ENCODE results near the gene CADM2. TPM values are rescaled to one million over a fixed set of nuclear protein-coding genes. Genes with fewer than 3 reads are reported as not detected.

CADM2 gene
- total RNA-seq, 1 experiment from 2014 or later = not detected

GRCh38 chr3:85524104-85524503, 565.3 kb downstream of the CADM2 start:
- Histone ChIP-seq H2AFZ (ENCODE audit: low read depth, low read length, poor library complexity, severe bottlenecking) (no peak overlapping the region), H3K9ac (ENCODE audit: low read length) (no peak overlapping the region), H3K27me3 (ENCODE audit: insufficient read depth, low read length) (no peaks in the 10 kb centered on the region), H3K9me2 (ENCODE audit: insufficient read depth) (no peaks in the 10 kb centered on the region), H3K9me3 (ENCODE audit: control insufficient read depth in 1 of 2, insufficient read depth in 1 of 2, low read depth in 1 of 2, low read length in 2 of 2) (peaks cover 0 to 21% of the 10 kb centered on the region in 2 experiments; a peak in 2 of 4 replicates), H3K36me3 (ENCODE audit: control insufficient read depth in 1 of 2, insufficient read depth in 2 of 2, low read length in 2 of 2) (no peaks in the 10 kb centered on the region), H3K4me1 (ENCODE audit: control insufficient read depth in 1 of 2, insufficient read depth in 2 of 2, low read length in 2 of 2) (no peaks in the 10 kb centered on the region), H4K20me1 (ENCODE audit: insufficient read depth) (no peaks in the 10 kb centered on the region), H3K27ac (ENCODE audit: low read depth, low read length) (no peak overlapping the region), H3K4me2 (ENCODE audit: low read length) (no peak overlapping the region), H3K79me2 (ENCODE audit: insufficient read depth, low read length) (no peaks in the 10 kb centered on the region), H3K4me3 (replicated peaks in 1 of 2; ENCODE audit: low read depth in 1 of 2, low read length in 2 of 2) (no peak overlapping the region)
- ChIA-PET CTCF (no interaction called here), POLR2A (no interaction called here), RAD21 (ENCODE audit: low non-redundant PET in 1 of 2, low total read pairs in 2 of 2, uncharacterized antibody in 2 of 2, unreplicated experiment in 2 of 2) (no interaction called here)
- ATAC-seq = no peak
- intact Hi-C loops (cut with micrococcal nuclease) = no loop called here
- DNase-seq (ENCODE audit: low read depth, low spot score) = no peak
- no TSS peak for BruUV-seq (replicated peaks)
- no peak for TF ChIP-seq ZNF274 (IDR thresholded peaks at IDR 0.05; ENCODE audit: low read depth, low read length)
- no peak for TF ChIP-seq TCF7L2 (IDR thresholded peaks at IDR 0.05; ENCODE audit: borderline replicate concordance, extremely low read depth, insufficient read depth, insufficient read length)
- no peak for TF ChIP-seq POLR2AphosphoS5 (IDR thresholded peaks at IDR 0.05; ENCODE audit: low read depth, low read length)
- TF ChIP-seq FOSL1 (IDR thresholded peaks at IDR 0.05; ENCODE audit: low read depth) = no peak
- TF ChIP-seq RAD21 (IDR thresholded peaks at IDR 0.05; ENCODE audit: low read depth) = no peak
- TF ChIP-seq YY1 (IDR thresholded peaks at IDR 0.05; ENCODE audit: extremely low read depth, insufficient replicate concordance, low read depth, low read length) = no peak
- TF ChIP-seq EGR1 (IDR thresholded peaks at IDR 0.05; ENCODE audit: low read depth) = no peak
- no peak for TF ChIP-seq EZH2phosphoT487 (IDR thresholded peaks at IDR 0.05; ENCODE audit: borderline replicate concordance)
- TF ChIP-seq ELF1 (IDR thresholded peaks at IDR 0.05; ENCODE audit: borderline replicate concordance, low read depth) = no peak
- TF ChIP-seq SRF (IDR thresholded peaks at IDR 0.05; ENCODE audit: low read depth) = no peak
- no peak for TF ChIP-seq EZH2 (IDR thresholded peaks at IDR 0.05)
- TF ChIP-seq, protein P1, sequence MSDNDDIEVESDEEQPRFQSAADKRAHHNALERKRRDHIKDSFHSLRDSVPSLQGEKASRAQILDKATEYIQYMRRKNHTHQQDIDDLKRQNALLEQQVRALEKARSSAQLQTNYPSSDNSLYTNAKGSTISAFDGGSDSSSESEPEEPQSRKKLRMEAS (IDR thresholded peaks at IDR 0.05) = no peak
- no peak for TF ChIP-seq POLR2A (IDR thresholded peaks at IDR 0.05; ENCODE audit: borderline replicate concordance, extremely low read depth, insufficient read depth, insufficient read length)
- no peak for TF ChIP-seq CEBPB (IDR thresholded peaks at IDR 0.05; ENCODE audit: low read depth)
- no peak for TF ChIP-seq SP1 (IDR thresholded peaks at IDR 0.05; ENCODE audit: low read depth)
- no peak for TF ChIP-seq CBX3 (IDR thresholded peaks at IDR 0.05; ENCODE audit: low read depth)
